HG02798 (cell line): ENCODE results near the gene MYBPHL.

Experiments used
- ATAC-seq: cut with Tn5 transposase; IDR thresholded peaks from one replicate; pipeline ENCODE4 v1.9.1; 2021; ENCODE audit warnings: mild to moderate bottlenecking; ENCODE audit not compliant: unreplicated experiment, poor library complexity

Gene MYBPHL, protein sequence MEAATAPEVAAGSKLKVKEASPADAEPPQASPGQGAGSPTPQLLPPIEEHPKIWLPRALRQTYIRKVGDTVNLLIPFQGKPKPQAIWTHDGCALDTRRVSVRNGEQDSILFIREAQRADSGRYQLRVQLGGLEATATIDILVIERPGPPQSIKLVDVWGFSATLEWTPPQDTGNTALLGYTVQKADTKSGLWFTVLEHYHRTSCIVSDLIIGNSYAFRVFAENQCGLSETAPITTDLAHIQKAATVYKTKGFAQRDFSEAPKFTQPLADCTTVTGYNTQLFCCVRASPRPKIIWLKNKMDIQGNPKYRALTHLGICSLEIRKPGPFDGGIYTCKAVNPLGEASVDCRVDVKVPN

DNA sequence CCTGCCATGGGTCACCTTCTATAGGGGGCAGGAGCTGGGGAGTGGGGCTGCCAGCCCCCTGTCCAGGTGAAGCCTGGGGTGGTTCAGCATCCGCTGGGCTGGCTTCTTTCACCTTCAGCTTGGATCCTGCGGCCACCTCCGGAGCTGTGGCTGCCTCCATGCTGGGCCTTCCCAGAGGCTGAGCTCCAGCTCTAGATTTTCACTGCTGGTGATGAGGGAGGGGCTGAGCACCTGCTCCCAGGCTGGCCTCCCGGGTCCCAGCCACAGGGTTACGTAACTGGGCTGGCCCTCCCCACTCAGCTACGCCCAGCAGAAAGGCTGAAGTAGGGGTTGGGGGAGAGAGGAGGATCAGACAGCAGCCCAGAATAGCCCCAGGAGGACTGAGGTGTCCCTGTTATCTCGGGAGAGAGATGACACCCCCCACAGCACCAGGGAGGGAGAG is at the start of gene MYBPHL:
TSS of gene MYBPHL (minus strand) at position 180 of the 442 bp plus-strand sequence. CDS start at position 160, 20 bp downstream.
- ATAC-seq = no peak

DNA sequence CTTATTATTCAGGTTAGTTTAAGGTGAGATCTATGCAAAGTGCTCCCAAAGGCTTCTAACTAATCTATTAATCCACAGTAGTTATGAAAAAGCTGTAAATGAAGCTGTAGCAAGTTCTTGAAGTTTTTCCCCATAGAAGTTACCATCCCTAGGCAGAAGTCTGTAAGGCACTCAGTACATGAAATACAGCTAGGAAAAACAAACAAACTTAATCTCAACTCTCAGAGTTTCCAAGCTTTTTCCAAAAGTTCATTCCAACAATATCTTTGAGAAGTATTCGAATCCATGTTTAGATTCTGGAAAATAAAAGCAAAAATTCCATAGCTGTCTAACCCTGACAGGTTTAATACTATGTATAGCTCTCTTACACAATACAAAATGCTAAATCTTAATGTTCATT is 49.7 kb upstream of the MYBPHL start:
- no peak for ATAC-seq

DNA sequence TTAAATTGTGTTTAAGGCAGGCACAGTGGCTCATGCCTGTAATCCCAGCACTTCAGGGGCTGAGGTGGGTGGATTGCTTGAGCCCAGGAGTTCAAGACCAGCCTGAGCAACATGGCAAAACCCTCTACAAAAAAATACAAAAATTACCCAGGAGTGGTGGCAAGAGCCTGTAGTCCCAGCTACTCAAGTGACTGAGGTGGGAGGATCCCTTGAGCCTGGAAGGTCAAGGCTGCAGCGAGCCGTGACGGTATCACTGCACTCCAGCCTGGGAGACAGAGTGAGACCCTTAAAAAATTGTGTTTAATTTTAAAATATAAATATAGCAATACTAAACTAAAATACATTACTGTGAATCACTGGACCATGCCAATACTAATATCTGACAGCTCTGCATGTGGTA is 48.1 kb upstream of the MYBPHL start:
- ATAC-seq = no peak

DNA sequence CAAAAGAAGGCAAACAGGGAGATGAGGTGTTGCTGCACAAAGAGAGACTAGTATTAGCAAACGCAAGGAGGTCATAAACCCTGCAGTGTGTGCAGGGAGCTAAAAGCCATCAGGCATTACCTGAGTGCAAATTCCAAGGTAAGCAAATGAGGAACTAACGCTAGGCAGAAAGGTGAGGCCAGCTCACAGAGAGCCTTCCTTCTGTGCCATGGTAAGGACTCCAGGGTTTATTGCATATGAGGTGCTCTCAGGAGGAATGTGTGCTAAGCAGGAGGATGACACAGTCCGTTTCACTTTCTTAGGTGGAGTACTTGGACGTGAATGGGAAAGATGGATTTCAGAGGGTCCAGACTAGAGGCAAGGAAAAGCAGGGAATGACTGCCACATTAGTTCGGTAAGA is 44.6 kb upstream of the MYBPHL start:
- no peak for ATAC-seq

DNA sequence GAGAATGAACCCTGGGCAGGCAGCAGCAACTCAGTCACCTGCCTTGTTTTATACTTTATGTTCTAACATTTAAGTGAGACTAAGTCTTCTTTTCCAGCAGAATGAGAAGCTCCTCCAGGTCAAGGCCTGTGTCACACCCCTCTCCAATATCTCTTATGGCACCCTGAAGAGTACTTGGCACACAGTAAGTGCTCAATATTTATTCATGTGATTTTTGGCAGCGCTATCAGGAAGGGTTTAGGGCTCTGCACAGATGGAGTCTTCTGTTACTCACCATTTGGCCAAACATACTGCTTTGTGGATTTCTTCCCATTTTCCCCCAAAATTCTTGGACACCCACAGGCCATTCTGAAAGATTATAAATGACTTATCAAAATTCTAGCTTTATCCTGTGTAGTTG is 43.8 kb upstream of the MYBPHL start:
- no peak for ATAC-seq

DNA sequence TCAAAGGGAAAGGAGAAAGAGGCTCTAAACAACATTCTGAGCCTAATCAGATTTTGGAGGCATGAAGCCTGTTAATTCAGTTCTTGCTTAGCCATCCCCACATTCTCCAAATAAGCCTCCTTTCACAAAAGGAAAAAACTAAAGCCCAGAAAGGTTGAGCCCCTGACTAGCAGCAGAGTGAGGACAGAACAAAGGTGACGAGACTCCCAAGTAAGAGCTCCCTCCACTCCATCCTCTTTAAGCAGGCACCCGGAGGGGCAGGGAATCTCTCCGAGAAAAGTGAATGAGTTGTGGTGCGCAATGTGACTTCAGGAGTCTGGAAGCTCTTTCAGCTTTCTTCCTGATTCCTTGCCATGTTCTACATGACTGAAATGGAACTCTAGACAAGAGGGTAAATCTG is 43.4 kb upstream of the MYBPHL start:
- ATAC-seq = no peak

DNA sequence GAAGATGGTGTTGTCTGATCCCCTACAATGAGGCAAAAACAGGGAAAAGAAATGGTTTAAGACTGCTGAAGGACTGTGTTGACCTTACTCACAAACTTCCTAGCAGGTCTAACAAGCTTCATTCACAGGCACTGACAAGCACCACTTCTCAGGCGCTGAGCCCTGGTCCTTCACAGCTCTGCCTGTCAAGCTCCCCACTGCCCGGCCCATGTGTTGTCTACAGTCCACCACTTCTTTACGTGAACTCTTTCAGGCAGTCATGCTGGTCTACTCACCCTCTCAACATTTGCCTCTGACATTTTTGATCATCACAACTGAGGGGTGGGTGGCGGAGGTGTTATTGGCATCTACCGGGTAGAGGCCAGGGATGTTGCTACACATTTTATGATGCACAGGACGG is 40.7 kb upstream of the MYBPHL start:
- no peak for ATAC-seq

DNA sequence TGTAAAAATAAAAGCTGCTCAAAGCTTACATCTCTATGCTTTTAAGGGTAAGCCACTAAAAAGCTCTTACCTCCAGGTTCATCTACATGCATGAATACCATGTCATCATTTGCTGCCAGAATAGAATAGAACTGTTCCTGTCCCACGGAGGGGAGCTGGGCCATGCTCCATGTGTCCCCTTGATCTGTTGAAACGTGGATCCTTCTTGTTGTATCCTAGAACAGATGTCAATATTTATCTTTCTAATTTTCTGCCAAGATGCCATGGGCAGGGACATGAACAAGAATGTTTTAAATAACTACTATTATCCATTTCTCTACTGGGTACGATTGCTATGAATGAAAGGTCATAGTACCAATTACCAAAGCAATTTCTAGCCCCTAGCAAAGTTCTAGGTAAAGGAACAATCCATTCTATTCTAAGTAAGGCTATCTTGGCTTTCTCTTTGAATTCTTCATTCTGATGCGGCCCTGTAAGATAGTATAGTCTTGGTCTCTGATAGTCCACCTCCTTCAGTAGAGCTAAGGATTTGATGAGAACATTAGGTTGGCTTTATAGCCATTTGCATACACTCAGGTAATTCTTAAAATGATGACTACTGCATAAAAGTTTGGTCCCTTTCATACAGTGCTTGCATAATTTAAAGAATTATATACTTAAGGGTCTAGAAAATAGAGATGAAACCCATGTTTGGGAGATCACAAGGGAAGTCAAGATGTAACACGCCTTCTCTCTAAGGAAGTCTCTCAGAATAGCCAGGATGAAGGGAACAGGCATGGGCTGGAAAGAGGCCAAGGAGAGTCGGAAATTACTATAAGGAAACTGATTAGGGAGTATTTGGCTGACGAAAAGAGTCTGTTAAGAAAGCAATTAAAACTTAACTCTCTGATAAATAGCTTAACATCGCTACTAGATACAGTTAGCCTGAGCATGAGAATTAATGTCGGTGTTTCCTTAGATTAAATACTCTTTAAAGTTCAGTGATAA is 35.4 kb upstream of the MYBPHL start:
- no peak for ATAC-seq

DNA sequence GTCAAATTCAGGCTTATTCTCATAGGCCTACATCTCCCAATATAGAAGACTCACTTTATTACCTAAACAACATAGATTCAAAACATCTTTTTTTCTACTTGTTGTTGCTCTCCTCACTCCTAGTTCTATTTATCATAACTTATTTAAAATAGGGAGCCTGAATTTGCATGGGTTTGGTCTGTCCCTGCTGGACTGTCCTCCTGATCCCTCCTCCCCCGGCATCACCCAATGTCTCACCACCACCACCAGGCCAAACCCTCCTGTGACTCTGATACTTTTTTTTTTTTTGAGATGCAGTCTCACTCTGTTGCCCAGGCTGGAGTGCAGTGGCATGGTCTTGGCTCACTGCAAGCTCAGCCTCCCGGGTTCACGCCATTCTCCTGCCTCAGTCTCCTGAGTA is 31.8 kb upstream of the MYBPHL start:
- ATAC-seq = no peak

DNA sequence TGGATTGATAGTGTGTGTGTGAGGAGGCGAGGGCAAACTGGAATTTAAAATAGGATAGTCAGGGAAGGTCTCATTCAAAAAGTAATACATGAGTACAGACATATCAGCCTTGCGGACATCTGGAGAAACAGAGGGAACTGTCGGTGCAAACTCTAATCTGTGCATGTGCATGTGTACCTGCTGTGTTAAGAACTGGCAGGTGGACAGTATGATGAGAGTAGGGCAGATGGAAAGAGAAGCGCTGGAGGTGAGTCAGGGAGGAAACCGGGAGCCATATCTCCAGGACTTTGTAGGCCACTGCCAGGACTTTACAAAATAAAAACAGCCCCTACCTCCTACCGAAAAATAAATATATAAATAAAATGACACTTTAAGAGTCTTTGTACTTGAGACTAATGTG is 31.3 kb upstream of the MYBPHL start:
- no peak for ATAC-seq

DNA sequence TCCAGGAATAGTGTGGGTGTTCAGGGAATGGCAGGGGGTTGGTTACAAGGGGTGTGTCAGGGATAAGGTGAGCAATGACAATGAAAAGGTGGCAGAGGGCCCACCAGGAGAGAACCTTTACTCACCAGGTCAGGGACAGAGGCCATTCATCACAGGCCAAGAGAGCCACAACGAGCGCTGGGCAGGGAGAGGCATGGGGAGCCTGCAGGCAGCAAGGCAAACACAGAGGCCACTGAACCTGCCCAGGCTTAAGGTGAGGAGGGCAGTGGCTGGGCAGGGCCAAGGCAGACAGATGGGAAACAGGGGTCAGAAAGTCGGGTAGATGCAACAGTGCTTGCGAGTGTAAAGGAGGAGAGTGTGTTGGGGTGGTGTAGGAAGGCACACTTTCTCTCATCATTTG is 28.3 kb upstream of the MYBPHL start:
- ATAC-seq = no peak

DNA sequence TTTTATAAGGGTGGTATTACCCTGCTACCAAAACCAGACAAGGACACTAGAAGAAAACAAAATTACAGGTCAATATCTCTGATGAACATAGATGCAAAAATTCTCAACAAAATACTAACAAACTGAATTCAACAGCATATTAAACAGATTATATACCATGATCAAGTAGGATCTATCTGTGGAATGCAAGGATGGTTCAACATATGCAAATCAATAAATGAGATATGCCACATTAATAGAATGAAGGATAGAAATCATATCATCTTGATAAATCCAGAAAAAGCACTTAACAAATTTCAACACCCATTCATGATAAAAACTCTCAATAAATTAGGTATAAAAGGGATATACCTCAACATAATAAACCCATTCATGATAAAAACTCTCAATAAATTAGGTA is 24.3 kb upstream of the MYBPHL start:
- ATAC-seq = no peak

DNA sequence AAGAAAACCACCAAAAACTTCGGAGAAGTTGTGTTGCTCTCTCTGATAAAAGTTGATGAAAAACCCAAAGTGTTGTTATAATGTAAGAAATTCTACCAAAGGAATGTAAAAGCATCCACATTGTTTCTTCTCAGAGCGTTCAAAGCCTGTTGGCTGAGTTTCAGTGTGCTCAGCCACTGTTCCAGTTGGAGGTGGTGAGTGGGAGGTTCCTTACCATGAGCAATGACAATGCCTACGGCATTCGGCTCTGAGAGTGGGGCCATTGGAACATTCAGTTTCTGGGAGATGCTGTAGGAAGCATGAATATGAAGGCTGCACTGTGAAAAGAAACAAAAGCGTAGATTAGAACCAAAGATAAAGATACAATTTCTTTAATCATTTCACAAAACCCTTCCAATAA is 20.5 kb upstream of the MYBPHL start:
- no peak for ATAC-seq

DNA sequence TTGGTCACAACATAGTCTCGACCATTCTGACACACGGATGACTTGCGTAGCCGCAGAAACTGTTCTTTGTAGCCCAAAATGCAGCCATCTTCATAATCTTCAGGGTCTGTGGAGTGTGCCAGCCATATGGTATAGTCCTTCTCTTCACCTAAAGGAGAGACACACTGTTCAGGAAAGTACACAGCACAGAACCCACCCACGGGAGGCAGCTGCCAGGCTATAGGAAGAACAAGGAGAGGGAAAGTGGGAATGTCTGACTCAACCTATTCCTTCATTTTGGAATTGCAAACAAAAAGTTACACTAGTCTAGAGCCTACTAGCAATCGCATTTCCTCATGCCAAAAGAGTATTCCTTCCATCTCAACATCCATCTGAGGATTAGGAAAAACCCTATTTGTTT is 16.2 kb upstream of the MYBPHL start:
- ATAC-seq = no peak

DNA sequence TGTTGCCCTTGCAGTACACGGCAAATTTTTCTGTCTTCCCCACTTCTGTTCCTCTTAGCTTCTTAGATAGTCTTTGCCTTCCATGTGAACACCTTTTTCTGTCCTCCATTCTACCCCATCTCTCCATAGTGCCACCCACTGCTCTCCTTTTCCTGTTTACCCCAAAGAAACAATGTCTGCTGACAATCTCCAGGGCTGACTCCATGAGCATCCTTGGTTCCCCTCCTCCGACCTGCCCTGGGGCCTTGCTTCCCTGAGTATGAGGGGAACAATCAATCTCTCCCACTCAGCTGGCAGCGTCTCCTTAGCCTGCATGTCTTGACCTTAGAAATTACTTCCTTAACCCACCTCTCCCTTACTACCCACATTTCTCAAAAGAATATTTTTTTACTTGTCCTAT is 12.3 kb upstream of the MYBPHL start:
- ATAC-seq = no peak

DNA sequence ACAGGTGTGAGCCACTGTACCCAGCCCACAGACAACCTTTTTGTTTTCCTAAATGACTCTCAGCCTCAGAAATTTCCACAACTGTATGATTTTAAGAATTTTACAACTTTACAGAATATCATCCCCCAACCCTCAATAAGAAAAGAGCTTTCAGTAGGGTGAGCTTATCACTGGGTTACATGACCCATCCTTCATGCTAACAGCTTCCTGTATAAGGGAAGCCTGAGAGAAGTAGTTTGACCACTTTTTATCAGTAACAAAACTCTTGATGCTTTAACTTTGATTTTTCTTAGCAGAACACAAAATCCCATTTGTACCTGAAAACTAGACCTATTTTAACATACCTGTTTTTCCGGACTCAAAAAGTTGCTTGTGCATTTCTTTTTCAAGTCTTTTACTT is 9.7 kb upstream of the MYBPHL start:
- ATAC-seq = no peak

DNA sequence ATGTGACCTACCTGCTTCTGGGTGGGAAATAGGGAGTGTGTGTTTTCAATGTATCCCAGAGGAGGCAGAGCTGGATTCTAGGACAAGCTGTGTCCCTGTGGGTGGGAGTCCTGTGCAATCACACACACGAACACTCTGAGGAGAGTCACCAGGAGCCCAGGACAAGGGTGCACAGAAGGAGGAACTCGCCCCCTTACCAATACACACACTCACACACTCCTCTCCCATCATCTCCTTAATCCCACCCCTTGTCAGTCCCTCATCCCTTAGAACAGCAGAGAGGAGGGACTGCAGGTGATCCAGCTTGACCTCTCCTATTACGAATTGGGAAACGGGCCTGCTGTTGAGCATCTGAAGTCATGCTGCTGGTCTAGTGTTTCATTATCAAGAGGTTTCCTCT is 8.5 kb upstream of the MYBPHL start:
- no peak for ATAC-seq

DNA sequence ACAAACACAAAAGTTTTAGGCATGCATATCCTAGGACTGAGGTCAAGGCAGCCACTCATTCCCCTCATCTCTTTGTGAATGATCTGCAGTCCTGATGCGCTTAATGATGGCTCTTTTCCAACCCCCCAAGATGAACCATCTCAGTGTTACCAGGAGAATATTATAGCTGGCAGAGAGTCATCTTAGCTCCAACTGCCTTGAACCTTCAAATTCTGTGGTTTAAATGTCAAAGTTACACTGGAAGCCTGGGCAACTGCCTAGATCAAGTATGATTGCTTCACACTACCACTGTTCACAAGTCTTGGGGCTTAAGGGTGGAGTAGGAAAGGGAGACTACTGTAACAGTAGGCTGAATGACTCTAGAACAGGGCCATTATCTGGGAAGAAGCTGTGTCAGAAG is 8.0 kb upstream of the MYBPHL start:
- no peak for ATAC-seq

DNA sequence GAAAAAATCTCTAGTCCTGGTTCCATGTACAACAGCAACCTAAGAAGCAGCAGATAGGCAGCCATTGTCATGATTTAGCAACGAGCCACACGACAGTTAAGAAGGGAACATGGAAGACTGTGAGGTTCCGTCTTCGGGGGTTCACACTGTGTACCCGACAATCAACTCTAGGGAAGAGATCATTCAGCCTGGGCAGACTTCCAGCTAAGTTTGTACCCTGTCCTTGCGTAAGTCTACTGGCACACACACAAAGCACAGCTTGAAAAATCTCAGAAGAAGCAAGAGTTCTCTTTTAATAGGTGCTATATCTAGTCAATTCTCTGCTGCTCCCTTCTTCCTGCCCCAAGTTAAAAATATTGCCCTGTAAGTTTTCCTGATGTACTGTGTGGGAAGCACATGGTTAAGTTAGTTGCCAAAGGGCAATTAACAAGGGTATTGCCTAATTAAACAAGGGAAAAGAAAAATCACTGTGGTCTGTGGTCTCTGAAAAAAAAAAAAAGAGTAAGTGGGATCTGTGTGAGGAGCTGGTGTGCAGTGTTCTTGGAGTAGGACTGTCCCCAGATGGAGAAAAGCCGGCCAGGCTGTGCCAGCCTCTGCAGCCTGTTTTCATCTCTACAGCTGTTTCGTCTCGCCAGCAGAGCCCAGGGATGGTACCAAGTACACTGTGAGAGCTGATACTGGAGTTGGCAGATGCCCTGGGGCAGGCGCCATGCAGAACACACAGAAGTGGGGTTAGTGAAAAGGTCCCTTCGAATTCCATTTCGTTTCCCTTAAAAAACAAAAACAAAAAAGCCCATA is 6.4 kb upstream of the MYBPHL start:
- no peak for ATAC-seq

DNA sequence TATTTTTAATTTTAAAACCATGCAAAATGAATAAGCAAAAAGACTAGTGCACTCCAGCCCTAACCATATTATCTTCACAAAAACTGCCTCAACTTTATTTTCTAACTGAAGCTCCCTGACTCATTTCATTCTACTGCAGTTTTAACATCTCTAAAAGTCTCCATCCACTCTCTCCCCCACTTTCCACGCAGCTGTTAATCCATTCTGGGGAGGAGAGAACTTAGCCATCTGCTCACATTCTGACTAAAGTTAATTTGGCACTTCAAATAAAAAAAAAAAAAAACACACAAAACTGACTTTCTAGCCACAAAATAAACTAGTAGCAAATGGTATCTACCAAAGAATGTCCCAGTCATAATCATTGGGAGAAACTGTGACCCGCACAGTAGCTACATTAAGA is 5.4 kb upstream of the MYBPHL start:
- no peak for ATAC-seq

DNA sequence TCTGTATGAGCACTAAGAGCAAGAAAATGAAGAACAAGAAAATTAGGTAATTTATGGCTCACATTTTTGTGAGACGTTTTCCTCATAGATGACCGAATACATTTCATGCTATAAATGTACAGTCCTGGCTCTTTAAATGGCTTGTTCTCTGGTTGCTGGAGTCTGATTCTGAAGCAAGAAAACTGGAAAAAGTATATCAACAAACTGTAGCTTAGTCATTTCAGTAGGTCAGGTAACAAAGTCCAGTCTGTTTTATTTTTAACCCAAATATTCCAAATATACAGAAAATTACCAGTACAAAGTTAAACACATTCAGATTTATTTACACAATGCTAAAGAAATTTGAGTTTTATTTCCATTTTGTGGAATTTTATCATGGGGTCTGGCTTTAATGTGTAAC is 2.5 kb upstream of the MYBPHL start:
- ATAC-seq = no peak
